Posterior vena cava (tissue), 2 donors: ENCODE measurements around the gene VARS2. TPM values are rescaled to one million over a fixed set of nuclear protein-coding genes. Genes with fewer than 3 reads are reported as not detected.
"Not testable (repeated sequence)": the region's sequence is repeated elsewhere in the genome, so short reads cannot be mapped to it uniquely, and the experiment has no call there.

Source experiments
- DNase-seq: peaks from one replicate; pipeline ENCODE4 v3.0.0-alpha.2; 2020; ENCODE audit warnings: low spot score
- intact Hi-C, 2 donors: fragments of 100-400 bp; cut with DNase I; formaldehyde crosslinking; loops; one replicate each; pipeline versions ENCODE4 v1.14.1 to v1.14.2; 2022 to 2023
- total RNA-seq, 2 donors: library from RNA; stranded (reverse); fragmentation: NEBNext Ultra II Directional; extraction: Animal tissue kit (Norgen Biotek cat#: 25700); gene quantifications; one replicate each; pipeline ENCODE4 v1.2.1, GENCODE V29; 2021
- donor health status: DM: yes; HTN: yes; CAD: no.
- donor health status: DM: yes; HTN: yes; CAD: no.

Gene VARS2
- total RNA-seq, 2 donors from 2014 or later, result 13.8 to 17.8 TPM

DNA sequence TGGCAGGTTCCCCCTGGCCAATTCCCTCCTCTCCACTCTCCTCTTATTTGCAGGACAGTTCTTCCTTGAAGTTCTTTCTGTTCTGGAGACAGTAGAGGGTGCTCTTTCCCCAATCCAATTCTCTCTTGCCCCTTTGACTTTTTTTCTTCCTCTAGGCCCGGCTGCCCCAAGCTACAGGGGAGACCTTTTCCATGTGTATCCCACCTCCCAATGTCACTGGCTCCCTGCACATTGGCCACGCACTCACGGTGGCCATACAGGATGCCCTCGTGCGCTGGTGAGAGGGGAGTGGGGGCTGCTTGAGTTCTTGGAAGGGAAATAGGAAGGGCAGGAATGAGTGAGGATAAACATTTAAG is 1.5 kb downstream of the VARS2 start:
- intact Hi-C loops, result loop anchor here in 1 of 2 donors (5.0 kb wide), 1 partner anchor 162 kb away; no protein-coding TSS in a partner anchor

DNA sequence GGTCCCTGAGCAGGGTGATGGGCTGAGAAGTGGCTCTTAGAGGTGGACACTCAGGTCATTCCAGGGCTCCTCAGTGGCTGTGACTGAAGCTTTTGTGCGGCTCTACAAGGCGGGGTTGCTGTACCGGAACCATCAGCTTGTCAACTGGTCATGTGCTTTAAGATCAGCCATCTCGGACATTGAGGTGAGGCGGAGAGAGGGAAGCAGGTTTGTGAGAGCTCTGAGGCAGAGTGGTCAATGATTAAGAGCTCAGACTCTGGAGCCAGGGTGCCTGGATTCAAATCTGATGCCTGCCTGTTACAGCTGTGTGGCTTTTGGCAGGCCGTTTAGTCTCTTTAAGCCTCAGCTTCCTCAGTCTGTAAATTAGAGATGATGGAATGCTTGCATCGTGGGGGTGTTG is 3.0 kb downstream of the VARS2 start:
- DNase-seq, result no peak
- intact Hi-C loops, result loop anchor here in 1 of 2 donors (5.0 kb wide), 1 partner anchor 160 kb away; no protein-coding TSS in a partner anchor

More for the DNA sequence above, 1.5 kb downstream of the VARS2 start:
- no peak for DNase-seq

DNA sequence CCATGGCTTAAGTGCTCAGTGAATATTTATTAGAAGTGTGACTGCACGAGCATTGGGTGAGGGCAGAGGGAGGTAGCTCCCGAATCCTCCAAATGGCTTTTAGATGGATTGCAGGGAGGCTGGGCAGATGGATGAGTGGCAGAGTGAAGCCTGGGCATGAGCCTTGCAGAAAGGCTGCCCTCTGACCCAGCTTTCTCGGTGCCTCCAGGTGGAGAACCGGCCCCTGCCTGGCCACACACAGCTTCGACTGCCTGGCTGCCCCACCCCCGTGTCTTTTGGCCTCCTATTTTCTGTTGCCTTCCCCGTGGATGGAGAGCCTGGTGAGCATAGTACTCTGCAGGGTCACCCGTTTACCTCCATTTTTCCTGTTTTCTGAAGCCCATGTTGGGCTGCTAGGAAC is 3.4 kb downstream of the VARS2 start:
- intact Hi-C loops, result loop anchor here in 1 of 2 donors (5.0 kb wide), 1 partner anchor 160 kb away; no protein-coding TSS in a partner anchor
- no peak for DNase-seq

DNA sequence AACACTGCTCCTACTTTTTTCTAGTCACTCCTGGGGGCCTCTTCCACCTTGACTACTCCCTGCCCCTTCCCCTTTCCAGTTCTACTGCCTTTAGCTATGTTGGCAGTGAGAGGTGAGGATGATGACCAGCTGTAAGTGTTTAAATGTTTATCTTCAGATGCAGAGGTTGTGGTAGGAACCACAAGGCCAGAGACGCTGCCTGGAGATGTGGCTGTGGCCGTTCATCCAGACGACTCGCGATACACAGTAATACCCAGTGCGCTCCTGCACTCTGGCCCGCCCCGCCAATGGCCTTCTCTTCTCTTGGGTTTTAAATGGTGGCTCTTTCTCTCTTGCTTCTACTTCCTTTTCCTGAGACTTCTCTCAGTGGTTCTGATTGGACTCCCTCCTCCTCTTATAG is 4.6 kb downstream of the VARS2 start:
- intact Hi-C loops, result loop anchor here in 1 of 2 donors (5.0 kb wide), 1 partner anchor 159 kb away; no protein-coding TSS in a partner anchor
- no peak for DNase-seq

DNA sequence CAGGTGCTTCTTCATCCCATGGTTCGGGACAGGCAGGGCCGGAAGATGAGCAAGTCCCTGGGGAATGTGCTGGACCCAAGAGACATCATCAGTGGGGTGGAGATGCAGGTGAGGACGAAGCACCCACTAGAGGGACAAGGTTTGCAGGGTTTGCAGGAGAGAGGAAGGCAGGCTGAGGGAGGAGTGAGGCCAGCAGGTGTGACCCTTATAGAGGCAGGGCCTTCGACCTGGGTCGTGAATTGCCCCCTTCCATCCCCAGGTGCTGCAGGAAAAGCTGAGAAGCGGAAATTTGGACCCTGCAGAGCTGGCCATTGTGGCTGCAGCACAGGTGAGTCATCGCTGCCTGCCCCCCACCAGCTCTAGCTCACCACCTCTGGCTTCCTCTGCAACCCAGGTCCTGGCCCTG is 8.4 kb downstream of the VARS2 start:
- intact Hi-C loops, result no loop called here
- DNase-seq, result no peak

DNA sequence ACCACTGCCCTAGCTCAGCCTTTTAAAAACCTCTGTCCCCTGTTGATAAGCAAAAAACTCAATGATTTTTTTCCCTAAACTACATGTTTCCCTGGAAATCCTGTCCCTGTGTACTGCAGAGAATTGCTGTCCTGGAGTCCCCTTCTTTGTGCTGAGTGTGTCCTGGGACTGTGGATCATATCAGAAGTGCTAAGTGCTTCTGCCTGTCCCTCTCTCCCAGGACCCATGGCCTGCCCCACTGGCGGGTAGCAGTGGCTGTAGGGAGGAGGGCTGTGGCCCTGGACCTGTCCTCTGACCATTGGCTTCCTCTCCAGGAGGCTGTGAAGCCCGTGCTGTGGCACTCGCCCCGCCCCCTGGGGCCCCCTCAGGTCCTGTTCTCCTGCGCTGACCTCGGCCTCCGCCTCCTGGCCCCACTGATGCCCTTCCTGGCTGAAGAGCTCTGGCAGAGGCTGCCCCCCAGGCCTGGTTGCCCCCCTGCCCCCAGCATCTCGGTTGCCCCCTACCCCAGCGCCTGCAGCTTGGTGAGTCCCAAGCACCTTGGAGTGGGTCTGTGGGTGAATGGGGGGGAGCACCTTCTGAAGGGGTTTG is 10.1 kb downstream of the VARS2 start:
- intact Hi-C loops, DNase-seq: not testable (repeated sequence)

DNA sequence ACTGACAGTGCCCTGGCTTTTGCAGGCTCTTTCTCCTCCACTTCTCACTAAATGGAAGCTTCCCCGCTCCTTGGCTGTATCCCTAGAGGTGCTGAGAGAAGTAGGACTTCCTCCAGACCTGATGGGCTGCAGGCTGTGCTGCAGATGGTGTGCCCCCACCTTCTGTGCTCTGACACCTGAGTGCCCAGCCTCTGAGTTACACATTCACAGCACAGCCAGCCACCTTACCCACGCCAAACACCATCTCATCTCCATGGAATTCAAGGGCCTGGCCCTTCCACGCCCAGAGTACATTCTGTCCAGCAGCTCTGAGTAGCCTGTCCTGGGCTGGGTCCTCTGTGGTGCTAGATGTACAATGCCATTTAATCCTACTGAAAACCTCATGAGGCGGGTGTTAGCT is 12.6 kb downstream of the VARS2 start:
- intact Hi-C loops, result no loop called here
- no peak for DNase-seq

DNA sequence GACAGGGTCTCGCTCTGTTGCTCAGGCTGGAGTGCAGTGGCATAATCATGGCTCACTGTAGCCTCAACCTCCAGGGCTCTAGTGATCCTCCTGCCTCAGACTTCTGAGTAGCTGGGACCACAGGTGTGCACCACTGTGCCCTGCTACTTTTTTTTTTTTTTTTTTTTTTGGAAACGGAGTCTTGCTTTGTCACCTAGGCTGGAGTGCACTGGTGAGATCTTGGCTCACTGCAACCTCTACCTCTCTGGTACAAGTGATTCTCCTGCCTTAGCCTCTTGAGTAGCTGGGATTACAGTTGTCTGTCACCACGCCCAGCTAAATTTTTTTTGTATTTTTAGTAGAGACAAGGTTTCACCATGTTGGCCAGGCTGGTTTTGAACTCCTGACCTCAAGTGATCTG is 13.0 kb downstream of the VARS2 start:
- intact Hi-C loops, DNase-seq: not testable (repeated sequence)

DNA sequence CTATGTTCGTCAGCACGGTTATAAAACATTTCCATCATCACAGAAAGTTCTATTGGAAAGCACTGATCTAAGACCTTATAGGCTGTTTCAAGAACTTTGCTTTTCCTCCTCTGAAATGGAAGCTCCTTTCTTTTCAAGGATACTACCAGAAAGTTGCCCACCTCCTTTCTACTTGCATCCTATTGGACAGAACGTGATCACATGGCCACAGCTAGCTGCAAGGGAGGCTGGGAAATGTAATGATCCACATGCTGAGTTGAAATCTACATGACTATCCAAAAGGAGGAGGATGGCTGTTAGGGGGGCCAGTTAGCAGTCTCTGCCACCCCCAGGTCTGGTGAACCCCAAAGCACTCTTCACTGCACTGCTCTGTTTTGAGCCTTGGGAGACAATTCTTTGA is 14.6 kb downstream of the VARS2 start:
- no peak for DNase-seq
- intact Hi-C loops, result no loop called here

DNA sequence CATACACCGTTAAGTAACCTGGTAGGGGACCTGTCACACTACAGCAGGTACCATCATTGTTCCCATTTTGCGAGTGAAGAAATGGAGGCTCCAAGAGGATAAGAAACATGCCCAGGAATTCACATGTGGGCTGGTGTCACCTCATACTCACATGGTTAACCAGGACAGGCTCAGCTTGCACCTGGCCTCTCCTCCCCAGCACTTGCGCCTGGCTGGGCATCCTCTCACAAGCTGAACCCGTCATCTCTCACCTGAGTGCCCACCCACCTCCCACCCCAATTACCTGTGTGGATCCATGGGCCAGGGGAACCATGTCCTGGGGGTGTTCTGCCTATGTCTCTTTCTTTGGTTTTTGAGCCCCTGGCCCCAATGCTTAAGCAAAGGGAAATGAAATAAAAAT is 16.5 kb downstream of the VARS2 start:
- no peak for DNase-seq
- intact Hi-C loops, result loop anchor here in 1 of 2 donors (5.0 kb wide), 1 partner anchor 1018 kb away; no protein-coding TSS in a partner anchor

DNA sequence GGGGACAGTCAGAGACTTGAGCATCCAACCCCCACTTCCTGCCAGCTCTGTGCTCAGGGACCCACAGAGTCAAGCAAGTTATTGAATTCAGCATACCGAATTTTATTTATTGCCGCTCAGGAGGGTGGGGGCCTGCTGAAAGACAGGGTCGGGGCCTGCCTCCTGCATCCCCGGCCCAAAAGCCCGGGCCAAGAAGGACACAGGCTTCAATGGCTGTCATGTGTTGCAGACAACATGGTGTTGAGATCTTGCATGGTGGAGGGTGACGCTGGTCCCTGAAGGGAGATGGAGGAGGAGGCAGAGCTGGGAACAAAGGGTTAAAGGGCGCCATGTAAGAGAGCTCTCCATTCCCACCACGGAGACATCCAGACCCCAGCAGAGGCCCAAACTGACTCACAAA is 17.2 kb downstream of the VARS2 start:
- intact Hi-C loops, result loop anchor here in 1 of 2 donors (5.0 kb wide), 1 partner anchor 1019 kb away; no protein-coding TSS in a partner anchor
- DNase-seq, result no peak

DNA sequence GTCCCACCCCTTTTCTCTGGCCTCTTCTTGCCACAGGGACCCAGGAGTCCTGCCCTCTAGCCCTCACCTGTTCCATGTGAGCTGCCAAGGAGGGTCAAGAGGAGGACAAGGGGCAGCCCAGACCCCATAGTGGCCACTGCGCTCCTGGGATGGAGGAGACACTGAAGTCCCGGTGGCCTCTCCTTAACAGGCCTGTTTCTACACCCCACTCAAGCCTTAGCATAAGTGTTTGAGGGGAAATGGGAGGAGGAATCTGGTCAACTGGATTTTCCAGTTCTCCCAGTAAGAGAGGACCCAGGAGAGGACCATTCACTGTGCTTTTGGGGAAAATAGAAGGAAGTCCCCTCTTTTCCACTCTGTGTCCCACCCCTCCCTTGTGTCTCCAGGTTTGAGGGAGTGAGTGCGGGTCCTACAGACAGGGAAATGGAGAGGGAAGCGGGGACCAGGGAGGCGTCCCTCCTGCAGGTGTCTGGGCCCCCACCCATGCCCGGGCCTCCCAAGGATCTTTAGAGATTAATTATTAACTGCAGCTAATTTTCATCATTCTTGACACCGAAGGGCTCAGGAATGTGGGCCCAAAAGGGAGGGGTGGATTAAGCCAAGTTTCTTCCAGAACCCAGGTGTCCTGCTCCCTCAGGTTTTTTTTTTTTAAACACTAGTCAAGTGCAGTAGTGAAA is 18.1 kb downstream of the VARS2 start, which contains the start of gene SFTA2:
SFTA2 (minus strand) TSS at position 202 of the 677 bp plus-strand sequence; CDS start at position 128, 74 bp downstream.
- intact Hi-C loops, result loop anchor here in 1 of 2 donors (5.0 kb wide), 1 partner anchor 1020 kb away; no protein-coding TSS in a partner anchor
- no peak for DNase-seq

DNA sequence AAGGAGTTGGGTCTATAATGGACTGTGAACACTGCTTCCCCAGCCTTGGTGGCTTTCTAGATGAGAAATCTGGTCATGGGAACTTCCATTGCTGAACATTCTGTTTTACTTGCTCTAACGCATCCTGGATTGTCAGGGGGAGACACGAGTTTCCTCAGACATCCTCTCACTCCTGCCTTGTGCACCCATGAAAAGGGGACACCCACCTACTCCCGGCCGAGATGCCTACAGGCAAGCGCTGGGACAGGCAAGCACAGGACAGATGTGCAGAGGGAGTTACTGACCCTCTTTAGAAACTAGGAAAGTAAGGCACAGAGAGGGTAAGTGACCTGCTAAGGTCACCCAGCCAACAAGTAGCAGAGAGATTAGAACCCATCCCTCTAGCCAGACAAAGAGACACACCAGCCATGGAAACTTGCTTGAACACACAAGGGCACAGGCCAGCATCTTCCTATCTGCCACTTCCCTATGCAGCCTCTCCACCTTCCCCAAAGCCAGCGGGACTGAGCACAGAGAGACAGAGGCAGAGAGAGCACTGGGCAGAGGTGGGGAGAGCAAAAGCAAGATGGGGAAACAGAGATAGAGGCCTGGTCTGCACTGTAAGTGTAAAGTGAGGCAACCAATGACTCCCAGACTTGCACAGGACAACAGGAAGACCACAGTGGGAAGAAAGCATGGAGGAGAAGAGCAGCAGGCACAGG is 18.8 kb downstream of the VARS2 start:
- intact Hi-C loops, result loop anchor here in 1 of 2 donors (5.0 kb wide), 1 partner anchor 1021 kb away; no protein-coding TSS in a partner anchor
- DNase-seq, result peak; percentile 15

DNA sequence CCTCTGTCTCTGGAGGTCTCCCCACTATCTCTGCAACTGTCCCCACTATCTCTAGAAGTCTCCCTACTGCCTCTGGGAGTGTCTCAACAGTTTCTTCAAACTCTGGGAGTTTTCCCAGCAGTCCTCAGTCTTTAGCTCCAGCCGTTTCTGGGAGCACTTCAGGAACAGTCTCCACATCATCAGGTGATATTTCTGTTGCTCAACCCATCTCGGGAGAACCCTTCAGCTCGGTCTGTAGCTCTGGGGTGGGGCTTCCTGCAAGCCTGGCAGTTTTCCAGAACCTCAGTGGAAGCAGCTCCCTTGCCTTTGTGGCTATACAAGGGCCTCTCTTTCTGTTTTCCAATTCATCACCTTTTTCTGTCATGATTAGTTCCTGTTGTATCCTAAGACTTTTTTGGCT is 21.0 kb downstream of the VARS2 start:
- peak; percentile 22 for DNase-seq
- intact Hi-C loops, result no loop called here

DNA sequence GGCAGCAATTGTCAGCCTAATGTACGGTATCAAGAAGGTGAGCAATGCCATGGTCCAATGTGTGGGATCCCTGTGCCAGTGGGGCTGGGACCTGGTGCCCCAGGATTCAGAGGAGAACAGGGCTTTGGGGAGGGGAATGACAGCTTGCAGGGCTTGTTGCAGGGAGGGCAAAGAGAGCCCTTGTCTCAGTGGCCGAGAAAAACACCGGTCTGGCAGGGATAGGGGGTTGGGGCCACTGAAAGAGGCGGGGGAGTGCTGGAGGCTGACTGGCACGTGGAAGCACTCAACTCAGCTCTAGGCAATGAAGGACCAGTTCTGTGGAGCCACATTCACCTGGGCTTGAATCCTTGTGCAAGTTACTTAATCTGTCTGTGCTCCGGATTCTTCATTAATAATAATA is 23.2 kb downstream of the VARS2 start:
- intact Hi-C loops, result no loop called here
- peak; percentile 56 for DNase-seq

DNA sequence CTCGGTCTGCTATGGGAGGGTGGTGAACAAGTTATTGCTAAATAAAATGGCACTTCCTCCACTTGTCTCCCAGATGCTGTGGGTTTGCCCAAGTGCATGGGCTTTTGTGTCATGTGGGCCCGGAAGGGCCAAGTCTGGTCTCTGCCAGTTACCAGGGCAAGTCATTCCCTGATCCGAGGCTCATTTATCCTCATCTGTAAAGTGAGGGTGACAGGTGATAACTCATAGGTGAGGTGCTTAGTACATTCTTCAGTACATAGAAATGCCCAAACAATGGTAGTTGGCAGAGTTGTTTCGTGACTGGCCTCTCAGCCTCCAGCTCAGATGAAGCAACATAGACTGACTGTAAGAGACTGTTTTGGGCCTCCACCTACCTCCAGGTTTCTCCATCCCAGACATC is 24.7 kb downstream of the VARS2 start:
- no peak for DNase-seq
- intact Hi-C loops, result no loop called here

DNA sequence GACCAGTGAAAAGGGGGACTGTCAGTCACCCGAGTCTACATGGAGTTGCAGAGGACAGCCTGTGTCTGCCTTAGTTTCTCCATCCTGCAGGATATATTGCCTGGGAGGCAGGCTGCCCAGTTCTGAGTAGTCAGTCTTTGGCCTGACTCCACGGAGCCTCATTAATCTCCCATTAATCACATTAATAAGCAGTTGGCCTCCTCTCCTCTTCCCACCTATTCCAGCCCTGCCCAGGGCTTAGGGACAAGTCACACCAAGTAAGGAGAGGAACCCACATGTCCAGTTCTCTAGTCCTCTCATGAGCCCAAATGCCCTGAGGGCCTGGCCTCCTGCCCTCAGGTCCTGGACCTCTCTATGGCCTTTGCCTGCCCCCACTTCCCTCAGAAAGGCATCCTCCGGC is 25.4 kb downstream of the VARS2 start:
- intact Hi-C loops, result no loop called here

DNA sequence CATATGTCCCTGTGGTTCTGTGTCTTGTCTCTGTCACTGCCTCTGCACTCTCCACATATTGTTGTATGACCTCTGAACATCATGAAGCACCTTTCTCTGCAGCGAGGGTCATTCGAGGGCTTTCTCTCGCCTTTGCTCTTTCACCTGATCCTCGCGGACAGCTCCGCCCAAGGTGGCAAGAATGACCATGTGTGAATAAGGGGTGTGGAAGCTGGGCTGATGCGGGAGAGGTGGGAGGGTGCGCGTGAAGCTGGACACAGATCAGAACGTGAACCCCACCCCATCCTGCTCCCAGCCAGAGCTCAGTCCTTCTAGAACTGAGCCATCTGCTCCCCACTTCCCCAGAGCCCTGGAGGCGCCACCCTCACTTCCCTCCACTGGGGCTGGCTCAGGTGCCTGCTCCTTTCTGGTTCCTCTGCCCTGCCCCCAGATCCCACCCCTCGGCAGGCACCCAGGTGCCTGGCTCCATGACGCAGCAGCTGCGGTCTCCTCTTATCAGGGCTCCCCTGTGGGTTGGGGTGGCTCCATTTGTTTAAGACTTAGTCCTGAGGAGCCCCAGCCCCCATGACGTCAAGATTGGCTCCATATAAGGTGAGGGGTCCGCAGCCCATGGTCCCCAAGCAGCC is 26.4 kb downstream of the VARS2 start, which contains the start of gene MUCL3:
MUCL3 (plus strand) TSS at position 613 of the 626 bp plus-strand sequence. CDS start 27 bp downstream, outside the sequence.
- DNase-seq, result peak; percentile 44
- intact Hi-C loops, result no loop called here

More for the DNA sequence above, 25.4 kb downstream of the VARS2 start:
- no peak for DNase-seq

DNA sequence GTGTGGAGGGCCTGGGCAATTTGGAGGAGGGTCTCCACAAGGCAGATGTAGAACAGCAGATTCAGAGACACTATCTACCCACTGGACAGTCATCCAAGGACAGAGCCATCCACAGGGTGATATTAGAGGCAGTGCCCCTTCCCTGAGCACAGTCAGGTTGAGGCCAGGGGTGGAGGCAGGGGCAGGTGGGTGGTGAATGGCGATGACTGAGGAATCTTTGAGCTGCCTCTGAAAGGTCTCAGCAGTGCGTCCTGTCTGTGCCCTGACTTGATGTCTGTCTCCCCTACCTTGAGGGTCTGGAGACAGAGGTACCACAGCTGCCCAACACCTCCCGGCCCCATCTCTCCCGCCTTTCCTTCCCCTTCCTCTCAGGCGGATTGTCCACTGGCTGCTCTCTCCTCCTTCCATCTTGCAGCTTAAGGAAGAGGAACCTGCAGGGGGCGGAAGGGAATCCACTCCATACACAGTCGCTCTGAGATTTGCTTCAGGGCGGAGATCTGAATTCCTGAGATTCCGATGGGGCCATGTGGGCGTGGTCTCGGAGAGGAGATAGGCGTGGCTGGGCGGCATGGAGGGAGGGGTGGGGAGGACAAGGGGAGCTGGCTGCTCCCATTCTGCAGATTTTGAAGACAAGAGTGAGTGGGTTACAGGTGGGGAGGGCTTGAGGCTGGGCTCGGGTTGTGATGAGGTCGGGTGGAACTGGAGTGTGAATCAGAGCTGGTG is 28.5 kb downstream of the VARS2 start:
- DNase-seq, result peak; percentile 85
- intact Hi-C loops, result no loop called here
